IPS DF 4.7 (cell line): ENCODE data around the gene MFSD8.
A peak's percentile ranks its signal among the peaks of the same experiment; 100 is the strongest.
"Not testable (repeated sequence)": the region's sequence is repeated elsewhere in the genome, so short reads cannot be mapped to it uniquely, and the experiment has no call there.

ENCODE experiments used
- DNase-seq: peaks from one replicate; pipeline ENCODE4 v3.0.0-alpha.2; 2013; ENCODE audit warnings: low spot score; ENCODE audit errors: extremely low read depth

Gene MFSD8

GRCh38 chr4:127936974-127937373 is 28.0 kb downstream of the MFSD8 start:
- no peak for DNase-seq

DNA sequence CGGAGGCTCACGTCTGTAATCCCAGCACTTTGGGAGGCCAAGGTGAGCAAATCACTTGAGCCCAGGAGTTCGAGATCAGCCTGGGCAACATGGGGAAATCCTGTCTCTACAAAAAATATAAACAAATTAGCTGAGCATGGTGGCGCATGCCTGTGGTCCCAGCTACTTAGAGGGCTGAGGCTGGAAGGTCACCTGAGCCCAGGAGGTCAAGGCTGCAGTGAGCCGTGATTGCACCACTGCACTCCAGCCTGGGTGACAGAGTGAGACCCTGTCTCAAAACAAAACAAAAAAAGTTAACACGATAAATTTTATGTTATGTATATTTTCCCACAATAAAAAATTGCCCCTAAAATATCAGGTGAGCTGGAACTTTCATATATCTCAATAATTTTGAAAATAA is 33.1 kb downstream of the MFSD8 start:
- DNase-seq = not testable (repeated sequence)

- DNase-seq = no peak
These were observed 34.8 kb downstream of the MFSD8 start for GRCh38 chr4:127930175-127930574.

DNA sequence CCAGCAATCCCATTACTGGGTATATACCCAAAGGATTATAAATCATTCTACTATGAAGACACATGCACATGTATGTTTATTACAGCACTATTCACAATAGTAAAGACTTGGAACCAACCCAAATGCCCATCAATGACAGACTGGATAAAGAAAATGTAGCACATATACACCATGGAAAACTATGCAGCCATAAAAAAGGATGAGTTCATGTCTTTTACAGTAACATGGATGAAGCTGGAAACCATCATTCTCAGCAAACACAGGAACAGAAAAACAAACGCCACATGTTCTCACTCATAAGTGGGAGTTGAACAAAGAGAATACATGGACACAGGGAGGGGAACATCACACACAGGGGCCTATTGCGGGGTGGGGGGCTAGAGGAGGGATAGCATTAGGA is 39.3 kb downstream of the MFSD8 start:
- not testable (repeated sequence) for DNase-seq

DNA sequence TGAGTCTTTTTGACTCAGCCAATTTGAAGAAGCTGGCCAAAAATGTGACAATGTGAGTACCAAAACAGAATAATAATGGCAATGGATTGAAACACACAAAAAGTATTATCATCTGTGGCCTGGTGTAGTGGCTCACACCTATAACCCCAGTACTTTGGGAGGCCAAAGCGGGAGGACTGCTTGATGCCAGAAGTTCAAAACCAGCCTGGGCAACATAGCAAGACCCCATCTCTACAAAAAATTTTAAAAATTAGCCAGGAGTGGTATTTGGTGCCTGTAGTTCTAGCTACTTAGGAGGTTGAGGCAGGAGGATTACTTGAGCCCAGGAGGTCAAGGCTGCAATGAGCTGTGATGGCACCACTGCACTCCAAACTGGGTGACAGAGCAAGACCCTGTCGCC is 42.7 kb downstream of the MFSD8 start:
- DNase-seq = no peak

GRCh38 chr4:127920521-127920920 is 44.5 kb downstream of the MFSD8 start:
- DNase-seq = no peak

DNA sequence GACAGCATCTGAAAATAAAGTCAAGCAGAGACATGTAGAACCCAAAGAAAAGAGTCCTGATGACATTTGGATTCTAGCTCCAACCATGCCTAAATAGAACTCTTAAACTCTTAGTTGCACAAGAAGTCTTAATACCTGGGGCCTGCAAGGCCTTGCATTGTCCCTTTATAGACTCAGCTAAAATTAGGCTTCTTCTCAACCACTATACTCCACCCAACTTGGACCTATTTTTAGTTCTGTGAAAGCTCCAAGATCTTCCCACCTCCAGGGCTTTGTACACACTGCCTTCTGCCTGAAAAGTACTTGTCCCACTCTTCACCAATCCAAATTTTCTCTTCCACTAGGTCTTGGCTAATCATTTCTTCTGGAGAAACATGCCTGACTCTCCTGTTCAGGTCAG is 47.8 kb downstream of the MFSD8 start:
- DNase-seq = no peak

GRCh38 chr4:127916512-127916911 is 48.5 kb downstream of the MFSD8 start:
- no peak for DNase-seq

DNA sequence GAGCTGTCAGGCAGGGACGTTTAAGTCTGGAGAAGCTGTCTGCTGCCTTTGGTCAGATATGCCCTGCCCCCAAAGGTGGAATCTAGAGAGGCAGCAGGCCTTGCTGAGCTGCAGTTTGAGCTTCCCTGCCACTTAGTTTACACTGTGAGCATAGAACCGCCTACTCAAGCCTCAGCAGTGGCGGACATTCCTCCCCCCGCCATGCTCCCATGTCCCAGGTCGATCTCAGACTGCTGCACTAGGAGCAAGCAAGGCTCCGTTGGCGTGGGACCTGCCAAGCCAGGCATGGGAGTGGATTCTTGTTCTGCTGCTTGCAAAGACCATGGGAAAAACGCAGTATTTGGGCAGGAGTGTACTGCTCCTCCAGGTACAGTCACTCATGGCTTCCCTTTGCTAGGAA is 59.9 kb downstream of the MFSD8 start:
- no peak for DNase-seq

GRCh38 chr4:127899682-127900081 is 65.3 kb downstream of the MFSD8 start:
- not testable (repeated sequence) for DNase-seq

- DNase-seq = no peak
These were observed 68.4 kb downstream of the MFSD8 start for GRCh38 chr4:127896528-127896927.

DNA sequence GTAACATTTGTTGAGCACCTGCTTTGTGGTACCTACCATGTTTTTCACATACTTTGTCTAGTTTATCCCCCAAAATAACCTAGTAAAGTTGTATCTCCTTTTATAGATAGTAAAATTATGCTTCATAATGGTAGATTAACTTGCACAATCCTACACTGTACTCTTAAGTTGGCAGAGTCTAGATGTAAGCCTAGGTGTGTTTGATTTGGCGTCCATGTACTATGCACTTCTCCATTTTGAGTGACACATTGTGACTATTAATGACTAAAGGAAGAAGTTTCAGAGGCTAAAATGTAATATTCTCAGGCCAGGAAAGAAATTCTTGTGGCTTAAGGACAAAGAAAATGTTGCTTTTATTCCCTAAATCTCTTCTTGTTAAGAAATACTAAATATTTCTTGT is 68.9 kb downstream of the MFSD8 start:
- DNase-seq = no peak

- no peak for DNase-seq
These were observed 75.1 kb downstream of the MFSD8 start for GRCh38 chr4:127889903-127890302.

- no peak for DNase-seq
These were observed 76.4 kb downstream of the MFSD8 start for GRCh38 chr4:127888559-127888958.

DNA sequence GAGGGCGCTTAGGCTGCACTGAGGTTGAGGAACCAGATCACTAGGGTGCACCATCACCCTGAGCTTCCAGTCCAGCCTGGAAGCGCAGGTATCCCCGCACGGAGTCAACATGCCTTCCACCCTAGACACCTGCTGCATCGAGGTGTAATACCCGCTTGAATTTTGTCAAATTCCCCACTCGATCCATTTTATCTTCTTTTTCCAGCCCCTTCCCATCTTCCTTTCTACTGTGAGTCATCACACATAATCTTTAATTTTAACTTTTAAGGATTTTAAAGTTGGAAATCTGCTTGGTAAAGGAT is 83.5 kb downstream of the MFSD8 start:
- no peak for DNase-seq

DNA sequence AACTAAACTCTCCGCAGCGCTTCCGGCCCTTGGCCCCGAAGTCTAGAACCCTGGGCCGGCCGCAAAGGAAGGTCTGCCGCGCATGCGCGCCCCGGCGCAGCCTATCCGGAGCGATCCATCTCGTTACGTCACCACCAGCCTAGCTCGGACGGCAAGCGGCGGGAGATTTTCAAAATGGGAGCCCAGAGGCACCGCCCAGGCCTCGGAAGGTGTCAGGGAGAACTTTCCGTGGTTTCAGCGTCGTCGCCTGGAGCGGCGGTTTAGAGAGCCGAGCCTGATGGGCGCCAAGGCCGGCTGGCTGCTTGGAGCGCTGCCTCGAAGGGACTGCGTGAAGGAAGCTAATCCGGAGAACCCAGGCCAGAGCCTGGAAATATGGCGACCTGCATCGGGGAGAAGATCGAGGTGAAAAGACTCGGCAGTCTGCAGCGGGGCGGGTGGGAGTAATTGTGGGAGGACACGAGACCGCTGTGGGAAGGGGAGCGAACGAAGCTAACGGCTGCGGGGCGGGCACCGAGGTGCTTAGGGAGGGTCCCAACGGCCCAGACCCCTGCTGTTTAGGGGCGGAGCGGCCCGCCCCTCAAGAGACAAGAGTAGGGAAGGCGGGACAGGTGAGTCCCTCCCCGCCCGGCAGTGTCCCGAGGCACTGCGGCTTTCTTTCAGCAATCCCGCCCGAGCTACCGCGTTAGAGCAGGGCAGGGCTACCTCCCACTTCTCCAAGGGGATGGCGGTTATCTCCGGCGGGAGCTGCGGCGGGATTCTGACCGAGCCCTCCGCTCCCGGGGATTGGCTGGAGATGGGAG is 84.0 kb downstream of the MFSD8 start, which contains the start of gene PLK4:
Gene PLK4, plus strand, starts transcription at position 131 of the 800 bp plus-strand sequence. Its CDS starts 242 bp downstream, at position 373.
- peak; percentile 87 for DNase-seq

DNA sequence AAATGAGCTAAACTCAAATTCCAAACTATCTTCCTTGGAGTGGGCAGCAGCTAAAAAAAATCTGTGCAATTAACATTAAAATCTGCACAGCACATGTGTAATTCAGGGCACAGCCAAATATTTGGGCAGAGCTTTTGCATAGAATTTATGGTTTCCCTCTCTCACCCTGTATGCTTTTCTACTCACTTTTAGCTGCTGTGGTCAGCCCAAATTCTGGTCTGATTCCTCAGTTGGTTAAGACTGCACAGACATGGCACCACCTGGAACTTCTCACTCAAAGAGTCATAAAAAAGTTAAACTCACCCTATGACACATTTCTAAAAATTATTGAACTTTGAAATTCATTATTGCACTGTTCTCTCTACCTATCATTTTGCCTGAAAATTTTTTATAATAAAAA is 89.2 kb downstream of the MFSD8 start:
- DNase-seq = no peak

GRCh38 chr4:127870688-127871087 is 94.3 kb downstream of the MFSD8 start:
- DNase-seq = no peak

DNA sequence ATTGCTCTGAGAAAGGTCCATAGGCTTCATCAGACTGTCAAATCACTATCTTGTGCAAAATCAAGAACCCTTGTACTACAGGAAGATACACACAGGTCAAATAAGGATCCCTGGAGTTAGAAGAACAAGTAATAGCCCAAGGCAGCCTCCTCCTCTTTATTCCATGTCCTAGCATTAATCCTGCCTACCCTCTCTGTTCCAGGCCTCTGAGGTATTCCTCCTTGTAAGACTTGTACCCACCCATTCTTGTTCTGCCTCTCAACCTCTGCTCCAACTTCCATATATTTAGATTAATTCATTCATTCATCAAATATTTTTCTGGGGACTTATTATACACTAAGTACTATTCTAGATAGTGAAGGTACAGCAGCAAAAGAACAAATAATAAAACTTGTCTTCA is 94.7 kb downstream of the MFSD8 start:
- no peak for DNase-seq

GRCh38 chr4:127868196-127868595 is 96.8 kb downstream of the MFSD8 start:
- DNase-seq = no peak
